Measurements from ENCODE around the gene FAM186B.
"Not testable (repeated sequence)": the region's sequence is repeated elsewhere in the genome, so short reads cannot be mapped to it uniquely, and the experiment has no call there.

FAM186B gene

GRCh38 chr12:49612210-49612609 lies 6.8 kb upstream of the FAM186B start:
- Histone ChIP-seq H3K4me3 (ENCODE audit: low read length) (no peak overlapping the region), H3K36me3 (ENCODE audit: insufficient read depth, low read length) (no peaks in the 10 kb centered on the region), H3K9me3 (ENCODE audit: low read length) (peaks cover 12% of the 10 kb centered on the region), H2AFZ (ENCODE audit: low read depth, low read length) (no peak overlapping the region), H3K27me3 (ENCODE audit: insufficient read depth, low read length) (no peaks in the 10 kb centered on the region), H3K4me1 (ENCODE audit: insufficient read depth, low read length) (peaks cover 2% of the 10 kb centered on the region)

GRCh38 chr12:49610785-49611184 lies 5.3 kb upstream of the FAM186B start:
- H3K9me3 ChIP-seq (ENCODE audit: low read length): peaks cover 12% of the 10 kb centered on the region
- H2AFZ ChIP-seq (ENCODE audit: low read depth, low read length); H3K4me3 ChIP-seq (ENCODE audit: low read length); H3K4me1 ChIP-seq (ENCODE audit: insufficient read depth, low read length); H3K27me3 ChIP-seq (ENCODE audit: insufficient read depth, low read length); H3K36me3 ChIP-seq (ENCODE audit: insufficient read depth, low read length): not testable (repeated sequence)

- no peak overlapping the region for H2AFZ ChIP-seq (ENCODE audit: low read depth, low read length)
- no peak overlapping the region for H3K4me3 ChIP-seq (ENCODE audit: low read length)
- no peaks in the 10 kb centered on the region for H3K27me3 ChIP-seq (ENCODE audit: insufficient read depth, low read length)
- no peaks in the 10 kb centered on the region for H3K36me3 ChIP-seq (ENCODE audit: insufficient read depth, low read length)
- peaks cover 2% of the 10 kb centered on the region for H3K4me1 ChIP-seq (ENCODE audit: insufficient read depth, low read length)
- peaks cover 12% of the 10 kb centered on the region for H3K9me3 ChIP-seq (ENCODE audit: low read length)
Observed at GRCh38 chr12:49609875-49610154, 4.4 kb upstream of the FAM186B start.

- Histone ChIP-seq H3K4me1 (ENCODE audit: insufficient read depth, low read length) (peaks cover 2% of the 10 kb centered on the region), H3K36me3 (ENCODE audit: insufficient read depth, low read length) (no peaks in the 10 kb centered on the region), H3K4me3 (ENCODE audit: low read length) (no peak overlapping the region), H3K27me3 (ENCODE audit: insufficient read depth, low read length) (no peaks in the 10 kb centered on the region), H2AFZ (ENCODE audit: low read depth, low read length) (no peak overlapping the region), H3K9me3 (ENCODE audit: low read length) (peaks cover 10% of the 10 kb centered on the region)
Observed at GRCh38 chr12:49609059-49609874, 3.8 kb upstream of the FAM186B start.

- Histone ChIP-seq H3K36me3 (ENCODE audit: insufficient read depth, low read length) (no peaks in the 10 kb centered on the region), H3K9me3 (ENCODE audit: low read length) (peaks cover 8% of the 10 kb centered on the region), H3K27me3 (ENCODE audit: insufficient read depth, low read length) (no peaks in the 10 kb centered on the region), H3K4me1 (ENCODE audit: insufficient read depth, low read length) (peaks cover 2% of the 10 kb centered on the region), H3K4me3 (ENCODE audit: low read length) (no peak overlapping the region), H2AFZ (ENCODE audit: low read depth, low read length) (no peak overlapping the region)
Observed at GRCh38 chr12:49604856-49605255, 583 bp downstream of the FAM186B start.

GRCh38 chr12:49603721-49604120 lies 1.7 kb downstream of the FAM186B start:
- no peaks in the 10 kb centered on the region for H3K4me1 ChIP-seq (ENCODE audit: insufficient read depth, low read length)
- H3K27me3 ChIP-seq (ENCODE audit: insufficient read depth, low read length): no peaks in the 10 kb centered on the region
- H3K9me3 ChIP-seq (ENCODE audit: low read length): peaks cover 6% of the 10 kb centered on the region
- no peak overlapping the region for H2AFZ ChIP-seq (ENCODE audit: low read depth, low read length)
- H3K36me3 ChIP-seq (ENCODE audit: insufficient read depth, low read length): peaks cover 2% of the 10 kb centered on the region
- H3K4me3 ChIP-seq (ENCODE audit: low read length): no peak overlapping the region

GRCh38 chr12:49599961-49600360 lies 5.5 kb downstream of the FAM186B start:
- Histone ChIP-seq H2AFZ (ENCODE audit: low read depth, low read length) (no peak overlapping the region), H3K9me3 (ENCODE audit: low read length) (peaks cover 6% of the 10 kb centered on the region), H3K4me1 (ENCODE audit: insufficient read depth, low read length) (no peaks in the 10 kb centered on the region), H3K4me3 (ENCODE audit: low read length) (no peak overlapping the region), H3K27me3 (ENCODE audit: insufficient read depth, low read length) (no peaks in the 10 kb centered on the region), H3K36me3 (ENCODE audit: insufficient read depth, low read length) (peaks cover 2% of the 10 kb centered on the region)

- Histone ChIP-seq H3K4me1 (ENCODE audit: insufficient read depth, low read length) (no peaks in the 10 kb centered on the region), H3K9me3 (ENCODE audit: low read length) (peaks cover 6% of the 10 kb centered on the region), H3K27me3 (ENCODE audit: insufficient read depth, low read length) (no peaks in the 10 kb centered on the region), H2AFZ (ENCODE audit: low read depth, low read length) (no peak overlapping the region), H3K36me3 (ENCODE audit: insufficient read depth, low read length) (peaks cover 2% of the 10 kb centered on the region), H3K4me3 (ENCODE audit: low read length) (no peak overlapping the region)
Observed at GRCh38 chr12:49598527-49598926, 6.9 kb downstream of the FAM186B start.

- Histone ChIP-seq H3K27me3 (ENCODE audit: insufficient read depth, low read length) (no peaks in the 10 kb centered on the region), H3K4me3 (ENCODE audit: low read length) (no peak overlapping the region), H2AFZ (ENCODE audit: low read depth, low read length) (no peak overlapping the region), H3K36me3 (ENCODE audit: insufficient read depth, low read length) (peaks cover 9% of the 10 kb centered on the region), H3K9me3 (ENCODE audit: low read length) (peaks cover 2% of the 10 kb centered on the region), H3K4me1 (ENCODE audit: insufficient read depth, low read length) (no peaks in the 10 kb centered on the region)
Observed at GRCh38 chr12:49588721-49589516, 16.5 kb downstream of the FAM186B start.

GRCh38 chr12:49588281-49588680 lies 17.2 kb downstream of the FAM186B start:
- Histone ChIP-seq H3K4me1 (ENCODE audit: insufficient read depth, low read length) (no peaks in the 10 kb centered on the region), H3K9me3 (ENCODE audit: low read length) (peaks cover 2% of the 10 kb centered on the region), H3K4me3 (ENCODE audit: low read length) (no peak overlapping the region), H2AFZ (ENCODE audit: low read depth, low read length) (no peak overlapping the region), H3K36me3 (ENCODE audit: insufficient read depth, low read length) (peaks cover 9% of the 10 kb centered on the region), H3K27me3 (ENCODE audit: insufficient read depth, low read length) (no peaks in the 10 kb centered on the region)

GRCh38 chr12:49587174-49587908 lies 18.1 kb downstream of the FAM186B start:
- peaks cover 2% of the 10 kb centered on the region for H3K9me3 ChIP-seq (ENCODE audit: low read length)
- no peaks in the 10 kb centered on the region for H3K27me3 ChIP-seq (ENCODE audit: insufficient read depth, low read length)
- no peaks in the 10 kb centered on the region for H3K4me1 ChIP-seq (ENCODE audit: insufficient read depth, low read length)
- no peak overlapping the region for H3K4me3 ChIP-seq (ENCODE audit: low read length)
- peaks cover 9% of the 10 kb centered on the region for H3K36me3 ChIP-seq (ENCODE audit: insufficient read depth, low read length)
- no peak overlapping the region for H2AFZ ChIP-seq (ENCODE audit: low read depth, low read length)

GRCh38 chr12:49585477-49586459 lies 19.7 kb downstream of the FAM186B start:
- Histone ChIP-seq H3K27me3 (ENCODE audit: insufficient read depth, low read length) (no peaks in the 10 kb centered on the region), H3K4me1 (ENCODE audit: insufficient read depth, low read length) (peaks cover 6% of the 10 kb centered on the region), H2AFZ (ENCODE audit: low read depth, low read length) (no peak overlapping the region), H3K9me3 (ENCODE audit: low read length) (peaks cover 2% of the 10 kb centered on the region), H3K4me3 (ENCODE audit: low read length) (no peak overlapping the region), H3K36me3 (ENCODE audit: insufficient read depth, low read length) (peaks cover 3% of the 10 kb centered on the region)
